ENCODE measurements around the gene MTHFR. TPM values are rescaled to one million over a fixed set of nuclear protein-coding genes. Genes with fewer than 3 reads are reported as not detected.

MTHFR gene
- polyA plus RNA-seq, 4 donors: 17.1 to 18.9 (median 18.4) TPM

DNA sequence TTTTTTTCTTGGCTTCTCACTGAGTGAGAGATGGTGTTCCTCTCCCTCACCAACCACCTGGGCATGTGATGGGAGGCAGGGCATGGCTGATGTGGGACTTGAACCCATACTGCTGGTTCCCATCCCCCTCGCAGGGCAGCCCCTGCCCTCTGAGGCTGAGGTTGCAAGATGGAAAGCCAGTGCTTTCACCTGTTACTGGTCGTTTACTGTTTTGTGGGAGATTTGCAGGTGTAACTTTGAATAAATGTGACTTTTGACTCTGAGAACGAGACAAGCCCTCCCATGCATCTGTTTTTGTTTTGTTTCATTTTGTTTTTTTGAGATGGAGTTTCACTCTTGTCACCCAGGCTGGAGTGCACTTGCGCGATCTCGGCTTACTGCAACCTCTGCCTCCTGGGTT, 22.2 kb downstream of the MTHFR start:
- DNase-seq (ENCODE audit: low read depth in 4 of 4, low spot score in 3 of 4): no peak

DNA sequence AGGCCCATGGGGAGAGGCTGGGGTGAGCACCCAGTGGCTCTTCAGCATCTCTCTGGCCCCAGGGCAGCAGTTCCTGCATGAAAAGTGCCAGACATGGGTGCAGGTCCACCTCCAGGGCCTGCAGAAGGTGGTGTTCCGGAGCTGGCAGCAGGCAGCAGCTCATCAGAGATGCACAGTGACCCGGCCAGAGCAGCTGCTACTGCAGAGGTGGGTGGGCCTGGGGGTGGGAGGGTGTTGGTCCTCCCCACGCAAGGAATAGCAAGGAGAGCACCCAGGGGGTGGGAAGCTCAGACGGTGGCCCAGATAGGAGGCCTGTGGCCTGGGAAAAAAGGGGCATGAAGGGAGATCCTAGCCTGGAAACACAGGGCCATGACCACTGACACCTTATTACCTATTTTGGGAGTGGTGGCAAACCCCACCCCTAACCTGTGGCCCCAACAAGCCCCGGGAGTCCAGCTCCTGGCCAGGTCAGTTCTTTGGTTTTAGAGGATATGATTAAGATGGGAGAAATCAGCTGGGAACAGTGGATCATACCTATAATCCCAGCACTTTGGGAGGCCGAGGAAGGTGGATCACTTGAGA, 23.5 kb downstream of the MTHFR start:
- DNase-seq (ENCODE audit: low read depth in 4 of 4, low spot score in 3 of 4): no peak

DNA sequence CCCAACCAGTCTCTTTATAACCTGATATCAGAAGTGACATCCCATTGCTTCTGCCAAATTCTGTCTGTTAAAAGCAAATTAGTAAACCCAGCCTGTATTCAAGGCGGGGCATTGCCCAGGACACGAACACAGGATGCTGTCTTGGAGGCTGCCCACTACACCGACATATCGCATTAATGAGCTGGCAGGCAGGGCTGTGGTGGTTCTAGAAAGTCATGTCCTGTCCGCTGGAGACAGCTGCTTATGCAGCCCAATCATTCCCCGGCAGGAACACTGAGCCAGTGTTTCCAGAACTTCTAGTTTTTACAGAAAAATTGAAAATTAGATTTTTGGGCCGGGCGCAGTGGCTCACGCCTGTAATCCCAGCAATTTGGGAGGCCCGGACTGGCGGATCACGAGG, 24.5 kb downstream of the MTHFR start:
- DNase-seq (ENCODE audit: low read depth in 4 of 4, low spot score in 3 of 4): no peak

DNA sequence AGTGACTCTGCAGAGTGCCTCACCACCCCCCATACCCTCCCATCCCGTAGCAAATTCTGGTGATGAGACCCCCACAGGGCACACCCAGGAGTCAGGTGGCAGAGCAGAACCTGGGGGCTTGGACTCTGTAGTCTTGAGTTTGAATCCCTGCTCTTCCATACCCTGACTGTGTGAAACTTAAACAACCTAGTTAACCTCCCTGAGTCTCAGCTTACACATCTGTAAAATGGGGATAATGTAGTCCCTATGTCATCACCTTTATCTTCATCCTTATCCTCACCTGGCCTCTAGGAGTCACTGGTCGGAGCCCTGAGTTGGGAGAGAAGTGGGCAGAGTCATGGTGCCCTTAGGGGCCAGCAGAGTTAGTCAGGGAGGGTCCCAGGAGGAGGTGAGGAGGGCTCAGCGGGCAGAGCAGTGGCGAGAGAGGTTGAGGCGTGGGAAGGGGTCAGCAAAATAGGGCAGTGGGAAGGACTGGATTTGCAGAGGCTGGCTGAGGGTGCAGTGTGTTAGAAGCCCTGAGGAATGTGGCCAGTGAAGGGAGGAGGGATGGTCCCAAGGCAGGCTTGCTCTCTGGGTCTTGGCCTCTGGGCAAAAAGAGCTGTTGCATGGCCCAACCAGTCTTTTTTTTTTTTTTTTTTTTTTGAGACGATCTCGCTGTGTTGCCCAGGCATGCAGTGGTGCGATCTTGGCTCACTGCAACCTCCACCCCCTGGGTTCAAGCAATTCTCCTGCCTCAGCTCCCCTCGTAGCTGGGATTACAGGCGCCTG, 25.2 kb downstream of the MTHFR start:
- DNase-seq (ENCODE audit: low read depth in 4 of 4, low spot score in 3 of 4): no peak

DNA sequence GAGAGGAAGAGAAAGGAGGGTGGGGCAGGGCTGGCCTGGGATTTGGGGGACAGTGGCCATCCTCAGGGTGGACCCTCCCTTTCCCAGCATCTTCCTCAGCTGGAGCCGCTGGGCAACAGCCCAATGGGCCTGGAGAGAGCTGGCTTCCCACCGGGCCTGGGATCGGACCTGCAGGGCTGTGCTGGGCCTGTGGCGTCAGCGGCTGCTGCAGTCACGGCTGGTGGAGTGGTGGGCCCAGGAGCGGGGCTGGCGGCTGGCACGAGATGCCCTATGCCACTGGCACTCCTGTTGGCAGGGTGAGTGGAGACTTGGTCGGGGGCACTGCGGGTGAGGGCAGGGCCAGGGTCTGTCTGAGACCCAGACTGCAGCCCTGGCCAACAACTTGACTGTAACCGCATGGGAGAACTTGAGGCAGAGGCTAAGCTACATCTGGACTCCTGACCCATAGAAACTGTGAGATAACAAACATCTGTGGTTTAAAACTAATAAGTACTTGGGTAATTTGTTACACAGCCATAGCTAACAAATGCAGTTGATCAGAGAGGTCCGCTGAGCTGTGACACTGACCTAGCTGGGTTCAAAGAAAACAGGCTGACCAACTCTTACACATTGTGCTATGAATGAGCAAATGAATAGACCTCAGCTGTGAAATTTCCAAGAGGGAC, 25.9 kb downstream of the MTHFR start:
- no peak for DNase-seq (ENCODE audit: low read depth in 4 of 4, low spot score in 3 of 4)

DNA sequence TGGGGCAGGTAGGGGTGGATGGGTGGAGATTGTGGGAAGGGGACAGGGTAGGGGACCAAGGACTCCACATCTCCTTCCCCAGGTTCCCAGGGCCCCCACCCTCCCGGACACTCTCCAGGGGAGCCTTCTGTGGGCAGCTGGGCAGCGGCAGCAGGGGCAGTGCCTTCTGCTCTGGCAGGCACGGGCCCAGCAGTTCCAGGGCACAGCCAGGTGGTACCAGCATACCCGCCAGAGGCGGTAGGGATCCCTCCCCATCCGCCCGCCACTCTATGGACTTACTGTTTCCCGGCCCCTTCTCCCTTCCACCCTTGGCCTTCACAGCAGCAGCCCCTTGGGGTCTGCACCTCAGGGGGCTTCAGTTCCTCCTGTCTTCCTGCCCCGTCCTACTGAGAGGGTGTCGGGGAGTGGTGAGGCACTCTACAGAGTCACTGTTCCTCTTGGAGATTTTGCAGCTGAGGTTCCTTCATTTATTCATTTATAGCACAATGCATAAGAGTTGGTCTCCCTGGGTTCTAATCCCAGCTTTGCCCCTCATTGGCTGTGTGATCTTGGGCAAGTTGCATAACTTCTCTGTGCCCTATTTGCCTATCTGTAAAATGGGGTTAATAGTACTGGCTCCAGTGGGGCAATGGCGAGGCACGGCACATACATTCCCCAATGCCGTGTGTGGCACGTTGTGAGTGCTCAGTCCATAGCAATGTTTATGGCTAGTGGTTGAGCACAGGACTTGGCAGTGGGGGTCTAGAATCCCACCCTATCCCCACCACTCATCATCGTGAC, 26.7 kb downstream of the MTHFR start:
- no peak for DNase-seq (ENCODE audit: low read depth in 4 of 4, low spot score in 3 of 4)

DNA sequence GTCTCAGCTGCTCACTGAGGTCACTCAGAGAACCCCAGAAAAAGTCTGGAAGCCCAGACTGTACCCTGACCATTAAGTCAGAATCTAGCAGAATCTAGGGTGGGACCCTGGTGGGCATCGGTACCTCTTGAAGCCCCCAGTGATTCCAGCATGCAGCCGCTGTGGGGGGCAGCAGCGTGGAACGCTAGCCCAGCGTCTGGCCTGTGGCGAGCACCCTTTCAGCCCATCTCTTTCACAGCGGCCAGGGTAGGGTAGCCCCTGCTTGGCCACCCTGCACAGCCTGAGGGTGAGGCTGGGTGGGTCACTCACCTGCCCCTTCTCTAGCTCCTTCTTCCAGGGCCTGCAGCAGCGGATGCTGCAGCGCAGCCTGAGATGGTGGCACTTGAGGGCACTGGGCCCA, 27.4 kb downstream of the MTHFR start:
- no peak for DNase-seq (ENCODE audit: low read depth in 4 of 4, low spot score in 3 of 4)

DNA sequence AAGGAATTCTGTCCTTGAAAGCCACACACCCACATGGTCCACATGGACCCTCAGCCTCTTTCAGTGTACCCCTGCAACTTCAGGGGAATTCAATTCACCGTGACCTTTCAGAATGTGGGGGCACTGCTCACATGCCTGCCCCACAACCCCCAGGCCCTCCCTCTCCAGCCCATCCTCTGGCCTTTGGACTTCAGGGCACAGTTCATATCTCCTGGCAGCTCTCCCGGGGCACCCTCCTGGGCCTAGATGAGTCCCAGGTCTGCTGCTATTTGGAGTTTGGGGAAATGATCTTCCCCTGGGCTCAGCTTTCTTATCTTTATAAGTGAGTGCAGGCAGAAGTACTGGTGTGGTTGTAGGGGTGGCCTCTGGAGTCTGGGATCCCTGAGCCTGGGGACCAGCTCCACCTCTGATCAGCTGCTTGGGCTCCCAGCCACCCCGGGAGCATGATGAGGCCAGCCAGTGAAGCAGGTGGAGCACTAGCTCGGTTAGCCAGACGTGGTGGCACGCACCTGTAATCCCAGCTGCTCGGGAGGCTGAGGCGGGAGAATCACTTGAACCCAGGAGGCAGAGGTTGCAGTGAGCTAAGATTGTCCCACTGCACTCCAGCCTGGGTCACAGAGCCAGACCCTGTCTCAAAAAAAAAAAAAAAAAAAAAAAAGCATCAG, 28.0 kb downstream of the MTHFR start:
- no peak for DNase-seq (ENCODE audit: low read depth in 4 of 4, low spot score in 3 of 4)

DNA sequence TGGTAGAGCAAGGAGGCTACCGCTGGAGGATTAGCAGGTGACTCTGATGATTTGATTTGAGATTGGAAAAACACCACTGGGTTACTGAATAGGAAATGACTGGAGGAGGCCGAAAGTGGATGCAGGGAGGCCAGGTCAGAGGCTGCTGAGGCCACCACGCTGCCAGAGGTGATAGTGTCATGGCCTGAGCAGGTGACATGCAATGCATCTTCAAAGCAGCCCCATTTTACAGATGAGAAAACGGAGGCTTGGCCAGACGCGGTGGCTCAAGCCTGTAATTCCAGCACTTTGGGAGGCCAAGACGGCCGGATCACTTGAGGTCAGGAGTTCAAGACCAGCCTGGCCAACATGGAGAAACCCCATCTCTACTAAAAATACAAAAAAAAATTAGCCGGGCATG, 31.0 kb downstream of the MTHFR start:
- no peak for DNase-seq (ENCODE audit: low read depth in 4 of 4, low spot score in 3 of 4)

DNA sequence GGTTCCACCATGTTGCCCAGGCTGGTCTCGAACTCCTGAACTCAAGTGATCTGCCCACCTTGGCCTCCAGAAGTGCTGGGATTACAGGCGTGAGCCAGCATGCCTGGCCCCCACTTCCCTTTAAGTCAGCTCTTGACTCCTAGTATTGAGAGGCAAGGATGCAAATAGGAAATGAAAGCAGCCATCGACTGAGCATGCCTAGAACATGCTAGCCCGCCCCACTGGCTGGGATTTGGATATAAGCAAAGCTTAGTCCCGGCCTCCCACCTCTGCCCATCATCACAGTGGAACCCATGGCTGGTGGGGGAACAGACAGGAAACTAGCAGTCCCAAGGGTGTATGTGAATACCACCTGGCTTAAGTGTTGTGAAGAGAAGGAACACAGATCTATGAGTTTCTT, 33.3 kb downstream of the MTHFR start:
- no peak for DNase-seq (ENCODE audit: low read depth in 4 of 4, low spot score in 3 of 4)

DNA sequence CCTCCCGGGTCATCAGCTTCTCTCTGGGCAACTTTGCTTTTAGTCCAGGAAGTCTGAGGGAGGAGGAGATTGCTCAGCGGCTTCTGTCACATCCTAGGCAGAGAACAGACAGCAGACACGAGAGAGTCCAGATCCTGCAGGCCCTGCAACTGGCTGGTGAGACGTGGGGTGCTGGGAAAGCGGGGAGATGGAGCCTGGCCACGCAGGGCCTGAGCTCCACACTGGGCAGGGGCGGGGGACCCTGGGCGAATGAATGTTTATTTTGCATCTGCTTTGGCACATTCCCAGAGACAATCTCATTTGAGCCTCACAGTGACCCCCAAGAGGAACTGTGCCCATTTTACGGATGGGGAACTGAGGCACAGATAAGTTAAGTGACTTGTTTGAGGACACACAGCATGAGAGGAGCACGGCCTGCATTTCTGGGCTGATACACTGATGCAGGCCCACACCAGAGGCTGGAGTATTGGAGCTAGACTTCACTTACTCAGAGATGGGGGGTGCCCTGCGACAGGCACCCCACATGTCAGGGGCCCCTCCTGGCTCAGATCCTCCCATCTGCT, 34.2 kb downstream of the MTHFR start:
- no peak for DNase-seq (ENCODE audit: low read depth in 4 of 4, low spot score in 3 of 4)

DNA sequence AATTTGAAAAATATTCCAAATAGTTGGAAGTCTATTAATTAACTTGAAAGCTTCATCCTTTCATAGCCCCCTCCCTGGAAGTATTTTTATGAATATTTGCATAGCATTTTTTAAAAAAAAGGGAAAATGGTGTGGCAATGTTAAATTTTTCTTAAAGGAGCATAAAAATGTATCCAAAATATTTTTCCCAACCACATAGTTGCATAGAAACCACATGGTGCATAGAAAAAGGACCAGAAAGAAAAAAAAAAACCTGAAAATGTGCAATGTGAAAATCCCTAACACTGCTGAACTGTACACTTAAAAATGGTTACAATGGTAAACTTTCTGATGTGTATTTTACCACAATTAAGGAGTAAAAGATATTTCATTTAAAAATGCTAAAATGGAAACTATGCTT, 35.8 kb downstream of the MTHFR start:
- no peak for DNase-seq (ENCODE audit: low read depth in 4 of 4, low spot score in 3 of 4)

DNA sequence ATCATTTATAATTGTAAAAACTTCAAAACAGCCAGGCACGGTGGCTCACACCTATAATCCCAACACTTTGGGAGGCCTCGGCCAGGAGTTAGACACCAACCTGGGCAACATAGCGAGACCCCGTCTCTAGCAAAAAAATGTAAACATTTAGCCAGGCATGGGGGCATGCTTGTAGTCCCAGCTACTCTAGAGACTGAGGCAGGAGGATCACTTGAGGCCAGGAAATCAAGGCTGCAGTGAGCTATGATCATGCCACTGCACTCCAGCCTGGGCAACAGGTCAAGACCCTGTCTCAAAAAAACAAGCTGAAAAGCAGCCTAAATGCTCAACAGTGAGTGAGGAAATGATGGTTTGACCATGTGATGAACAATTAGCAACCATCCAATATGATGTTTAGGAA, 36.5 kb downstream of the MTHFR start:
- no peak for DNase-seq (ENCODE audit: low read depth in 4 of 4, low spot score in 3 of 4)

DNA sequence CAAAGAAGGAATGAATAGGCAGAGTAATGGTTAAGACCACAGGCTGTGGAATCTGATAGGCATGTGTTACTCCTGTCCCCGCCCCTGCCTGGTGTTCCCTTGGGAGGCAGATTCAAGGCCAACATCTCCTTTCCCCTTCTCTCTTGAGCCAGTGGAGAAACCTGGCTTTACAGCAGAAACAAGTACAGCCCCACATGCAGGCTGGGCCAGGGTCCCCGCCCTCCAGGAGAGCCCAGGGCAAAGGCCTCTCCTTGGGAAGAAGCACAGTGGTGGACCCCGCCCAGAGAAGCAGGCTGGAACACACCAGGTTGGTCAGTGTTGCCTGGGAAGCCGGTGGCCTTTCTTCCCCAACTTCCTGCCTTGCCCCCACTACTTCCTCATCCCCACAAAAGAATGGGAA, 36.9 kb downstream of the MTHFR start:
- DNase-seq (ENCODE audit: low read depth in 4 of 4, low spot score in 3 of 4): no peak

DNA sequence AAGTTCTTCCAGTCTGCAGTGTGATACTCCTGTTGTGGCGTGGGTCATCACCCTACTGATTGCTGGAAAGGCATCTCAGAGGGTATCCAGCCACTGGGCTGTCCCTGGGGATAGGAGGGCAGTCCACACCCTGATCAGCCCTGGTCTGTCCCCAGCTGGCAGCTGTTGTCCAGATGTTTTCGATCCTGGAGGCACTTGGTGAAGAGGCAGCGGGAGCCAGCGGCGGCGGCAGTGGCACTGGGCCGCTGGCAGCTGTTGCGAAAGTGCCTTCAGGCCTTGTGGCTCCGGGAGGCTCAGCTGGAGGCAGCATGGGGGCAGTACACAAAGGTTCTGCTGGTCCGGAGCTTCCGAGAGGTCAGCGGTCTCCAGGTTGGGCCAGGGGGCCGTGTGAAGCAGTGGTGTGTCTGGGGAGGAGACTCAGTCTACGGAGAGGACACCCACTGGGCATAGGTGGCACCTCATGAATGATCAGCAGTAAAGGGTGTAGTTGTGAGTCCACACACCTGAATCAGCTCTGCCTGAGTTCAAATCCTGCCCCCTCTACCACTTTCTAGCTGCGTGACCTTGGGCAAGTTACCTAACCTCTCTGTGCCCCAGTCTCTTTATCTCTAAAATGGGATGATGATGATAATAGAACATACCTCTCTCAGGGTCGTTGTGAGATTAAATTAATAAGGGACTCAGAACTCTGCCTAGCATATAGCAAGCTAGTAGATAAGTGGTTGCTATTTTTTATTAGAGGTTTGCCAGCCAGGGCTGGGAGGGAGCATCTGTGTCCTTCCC, 37.7 kb downstream of the MTHFR start:
- DNase-seq (ENCODE audit: low read depth in 4 of 4, low spot score in 3 of 4): no peak

DNA sequence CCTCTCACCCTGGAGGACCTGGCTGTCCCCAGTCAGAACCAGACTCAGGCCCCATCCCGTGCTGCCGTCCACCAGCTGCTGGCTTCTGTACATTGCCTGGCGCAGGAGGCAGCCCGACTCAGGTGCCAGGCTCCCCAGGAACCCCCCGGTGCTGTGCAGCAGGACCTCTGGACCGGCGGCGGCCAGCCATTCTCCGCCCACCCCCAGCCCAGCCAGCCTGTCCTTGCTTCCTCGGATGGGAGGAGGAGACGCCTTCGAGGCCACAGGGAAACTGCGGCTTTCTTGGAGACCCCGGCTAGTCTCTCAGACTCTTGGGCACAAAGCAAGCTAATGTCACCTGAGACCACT, 39.4 kb downstream of the MTHFR start:
- DNase-seq (ENCODE audit: low read depth in 4 of 4, low spot score in 3 of 4): no peak

DNA sequence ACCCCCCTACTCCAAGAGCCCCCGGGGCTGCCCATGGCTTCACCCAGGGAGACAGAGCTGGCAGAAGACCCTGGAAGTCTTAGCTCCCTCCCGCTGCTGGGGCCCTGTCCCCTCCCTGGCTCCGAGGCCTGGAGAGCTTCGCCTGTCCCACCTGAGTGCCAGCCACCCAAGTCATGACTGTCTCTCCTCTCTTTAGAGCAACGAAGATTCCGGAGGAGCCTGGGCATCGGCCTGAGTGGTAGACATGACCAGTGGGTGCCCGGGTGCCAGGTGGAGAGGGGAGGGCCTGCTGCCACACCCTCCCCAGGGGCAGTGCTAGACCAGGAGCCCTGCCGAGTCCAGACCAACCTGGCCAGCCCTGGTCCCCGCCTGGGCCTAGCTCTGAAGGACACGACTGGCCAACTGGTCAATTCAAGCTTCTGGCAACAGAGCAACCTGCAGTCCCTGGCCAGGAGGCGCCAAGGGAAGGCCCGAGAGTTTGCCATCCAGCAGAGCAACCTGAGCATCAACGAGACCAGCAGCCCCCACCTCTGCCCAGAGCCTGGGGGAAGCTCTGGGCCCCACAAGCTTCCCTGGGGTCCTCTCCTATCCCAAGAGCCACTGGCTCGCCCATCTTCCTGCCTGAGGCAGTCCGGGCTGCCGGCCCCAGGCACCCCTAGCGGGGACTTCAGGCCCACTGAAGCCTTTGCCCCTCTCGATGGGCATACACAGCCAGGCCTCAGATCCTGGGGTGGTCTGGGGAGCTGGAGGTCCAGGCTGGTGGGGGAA, 39.9 kb downstream of the MTHFR start:
- no peak for DNase-seq (ENCODE audit: low read depth in 4 of 4, low spot score in 3 of 4)

DNA sequence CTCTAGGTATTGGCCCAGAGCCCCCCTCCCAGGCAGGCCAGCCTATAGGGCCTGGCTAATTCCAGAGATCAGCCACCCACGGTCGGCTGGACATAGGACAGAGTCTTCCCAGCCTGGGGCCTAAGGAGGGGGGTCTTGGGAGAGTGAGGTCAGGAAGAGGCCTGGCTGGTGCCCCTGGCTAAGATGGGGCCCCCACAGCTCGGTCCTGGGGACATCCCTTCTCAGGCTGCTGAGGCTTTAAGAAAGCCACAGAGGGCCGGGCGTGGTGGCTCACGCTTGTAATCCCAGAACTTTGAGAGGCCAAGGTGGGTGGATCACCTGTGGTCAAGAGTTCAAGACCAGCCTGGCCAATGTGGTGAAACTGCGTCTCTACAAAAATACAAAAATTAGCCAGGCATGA, 41.2 kb downstream of the MTHFR start:
- DNase-seq (ENCODE audit: low read depth in 4 of 4, low spot score in 3 of 4): no peak

DNA sequence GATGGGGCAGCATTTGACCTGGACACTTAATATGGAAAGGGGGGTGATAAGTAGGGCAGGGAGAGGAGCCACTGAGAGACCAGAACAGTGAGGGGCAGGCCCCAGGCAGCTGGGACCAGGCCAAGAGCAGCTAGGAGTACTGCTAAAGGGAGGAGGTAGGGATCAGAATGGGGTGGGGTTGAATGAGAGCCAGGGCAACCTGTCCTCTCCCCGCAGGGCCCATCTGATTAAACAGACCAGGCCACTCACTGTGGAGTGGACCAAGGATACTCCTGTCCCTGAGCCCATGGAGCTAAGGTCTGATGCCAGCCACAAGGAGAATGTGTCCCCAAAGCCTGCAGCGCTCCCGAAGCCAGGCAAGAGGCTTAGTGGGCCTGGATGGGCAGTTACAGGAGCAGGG, 41.6 kb downstream of the MTHFR start:
- DNase-seq (ENCODE audit: low read depth in 4 of 4, low spot score in 3 of 4): no peak

Data from right renal pelvis (tissue), 4 donors.